ENCODE results near the gene GPR176.

GPR176 gene

DNA sequence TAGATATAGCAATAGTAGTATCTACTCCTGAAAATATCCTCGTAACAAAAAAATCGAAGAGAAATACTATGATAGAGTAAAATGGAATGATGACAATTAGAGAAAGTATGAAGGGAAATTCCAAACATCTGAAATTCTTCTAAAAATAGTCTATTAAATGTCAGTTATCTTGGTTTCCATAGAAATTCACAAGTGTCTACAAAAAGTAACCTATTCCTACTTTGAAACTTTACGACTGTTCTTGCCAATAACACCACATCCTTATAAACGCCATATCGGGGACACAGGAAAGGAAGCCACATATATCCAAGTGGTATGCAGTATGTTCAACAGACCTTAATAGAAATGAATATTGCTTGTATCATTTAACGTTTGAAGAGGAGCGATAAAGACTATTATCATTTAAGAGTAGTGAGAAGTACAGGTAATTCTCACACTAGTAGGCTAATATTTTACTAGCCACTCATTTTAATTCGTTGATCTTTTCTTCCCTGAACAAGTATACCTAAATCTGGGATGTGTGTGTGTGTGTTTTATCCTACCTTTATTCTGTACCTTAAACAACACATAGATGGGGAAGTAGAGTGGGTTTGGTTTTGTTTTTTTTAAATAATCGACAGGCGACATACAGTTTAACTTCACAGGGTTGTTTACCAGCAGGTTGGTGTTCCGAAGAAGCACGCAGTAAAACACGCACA, 1.2 kb downstream of the GPR176 start:
- H3K27ac ChIP-seq (replicated peaks), result no peak overlapping the region
- DNase-seq (ENCODE audit: low read depth in 1 of 2, low spot score in 1 of 2), result no peak
- no peak for TF ChIP-seq GABPA (IDR thresholded peaks at IDR 0.05; ENCODE audit: low read depth)

DNA sequence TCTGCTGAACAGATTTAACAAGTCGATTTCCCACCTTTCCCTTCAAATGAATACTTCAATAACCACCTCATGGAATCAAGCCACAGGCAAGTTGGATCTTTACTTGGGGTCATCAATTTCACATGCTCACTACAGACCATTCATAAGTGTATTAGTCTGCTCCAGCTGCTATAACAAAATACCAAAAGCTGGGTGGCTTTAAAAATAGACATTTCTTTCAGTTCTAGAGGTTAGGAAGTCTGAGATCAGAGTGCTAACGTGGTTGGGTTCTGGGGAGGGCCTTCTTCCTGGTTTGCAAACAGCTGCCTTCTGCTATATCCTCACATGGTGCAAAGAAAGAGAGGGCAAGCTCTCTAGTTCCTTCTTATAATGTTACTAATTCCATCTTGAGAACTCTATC, 5.1 kb downstream of the GPR176 start:
- Histone ChIP-seq H3K4me3 (replicated peaks; ENCODE audit: insufficient read depth, low read length) (no peak overlapping the region), H3K27ac (replicated peaks) (no peak overlapping the region), H3K27me3 (ENCODE audit: insufficient read depth, poor library complexity, severe bottlenecking) (peaks cover 10% of the 10 kb centered on the region)
- no peak for DNase-seq (ENCODE audit: low read depth in 1 of 2, low spot score in 1 of 2)
- TF ChIP-seq, protein P1, sequence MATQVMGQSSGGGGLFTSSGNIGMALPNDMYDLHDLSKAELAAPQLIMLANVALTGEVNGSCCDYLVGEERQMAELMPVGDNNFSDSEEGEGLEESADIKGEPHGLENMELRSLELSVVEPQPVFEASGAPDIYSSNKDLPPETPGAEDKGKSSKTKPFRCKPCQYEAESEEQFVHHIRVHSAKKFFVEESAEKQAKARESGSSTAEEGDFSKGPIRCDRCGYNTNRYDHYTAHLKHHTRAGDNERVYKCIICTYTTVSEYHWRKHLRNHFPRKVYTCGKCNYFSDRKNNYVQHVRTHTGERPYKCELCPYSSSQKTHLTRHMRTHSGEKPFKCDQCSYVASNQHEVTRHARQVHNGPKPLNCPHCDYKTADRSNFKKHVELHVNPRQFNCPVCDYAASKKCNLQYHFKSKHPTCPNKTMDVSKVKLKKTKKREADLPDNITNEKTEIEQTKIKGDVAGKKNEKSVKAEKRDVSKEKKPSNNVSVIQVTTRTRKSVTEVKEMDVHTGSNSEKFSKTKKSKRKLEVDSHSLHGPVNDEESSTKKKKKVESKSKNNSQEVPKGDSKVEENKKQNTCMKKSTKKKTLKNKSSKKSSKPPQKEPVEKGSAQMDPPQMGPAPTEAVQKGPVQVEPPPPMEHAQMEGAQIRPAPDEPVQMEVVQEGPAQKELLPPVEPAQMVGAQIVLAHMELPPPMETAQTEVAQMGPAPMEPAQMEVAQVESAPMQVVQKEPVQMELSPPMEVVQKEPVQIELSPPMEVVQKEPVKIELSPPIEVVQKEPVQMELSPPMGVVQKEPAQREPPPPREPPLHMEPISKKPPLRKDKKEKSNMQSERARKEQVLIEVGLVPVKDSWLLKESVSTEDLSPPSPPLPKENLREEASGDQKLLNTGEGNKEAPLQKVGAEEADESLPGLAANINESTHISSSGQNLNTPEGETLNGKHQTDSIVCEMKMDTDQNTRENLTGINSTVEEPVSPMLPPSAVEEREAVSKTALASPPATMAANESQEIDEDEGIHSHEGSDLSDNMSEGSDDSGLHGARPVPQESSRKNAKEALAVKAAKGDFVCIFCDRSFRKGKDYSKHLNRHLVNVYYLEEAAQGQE (IDR thresholded peaks at IDR 0.05; ENCODE audit: insufficient replicate concordance, low read depth), result no peak
- no peak for TF ChIP-seq GABPA (IDR thresholded peaks at IDR 0.05; ENCODE audit: low read depth)
- TF ChIP-seq POLR2AphosphoS5 (IDR thresholded peaks at IDR 0.05; ENCODE audit: low read depth), result no peak
- TF ChIP-seq, protein P2, sequence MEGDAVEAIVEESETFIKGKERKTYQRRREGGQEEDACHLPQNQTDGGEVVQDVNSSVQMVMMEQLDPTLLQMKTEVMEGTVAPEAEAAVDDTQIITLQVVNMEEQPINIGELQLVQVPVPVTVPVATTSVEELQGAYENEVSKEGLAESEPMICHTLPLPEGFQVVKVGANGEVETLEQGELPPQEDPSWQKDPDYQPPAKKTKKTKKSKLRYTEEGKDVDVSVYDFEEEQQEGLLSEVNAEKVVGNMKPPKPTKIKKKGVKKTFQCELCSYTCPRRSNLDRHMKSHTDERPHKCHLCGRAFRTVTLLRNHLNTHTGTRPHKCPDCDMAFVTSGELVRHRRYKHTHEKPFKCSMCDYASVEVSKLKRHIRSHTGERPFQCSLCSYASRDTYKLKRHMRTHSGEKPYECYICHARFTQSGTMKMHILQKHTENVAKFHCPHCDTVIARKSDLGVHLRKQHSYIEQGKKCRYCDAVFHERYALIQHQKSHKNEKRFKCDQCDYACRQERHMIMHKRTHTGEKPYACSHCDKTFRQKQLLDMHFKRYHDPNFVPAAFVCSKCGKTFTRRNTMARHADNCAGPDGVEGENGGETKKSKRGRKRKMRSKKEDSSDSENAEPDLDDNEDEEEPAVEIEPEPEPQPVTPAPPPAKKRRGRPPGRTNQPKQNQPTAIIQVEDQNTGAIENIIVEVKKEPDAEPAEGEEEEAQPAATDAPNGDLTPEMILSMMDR (IDR thresholded peaks at IDR 0.05; ENCODE audit: insufficient read depth, low read length), result no peak
- no peak for TF ChIP-seq SPI1 (IDR thresholded peaks at IDR 0.05; ENCODE audit: borderline replicate concordance, low read depth)

More for the DNA sequence above, 1.2 kb downstream of the GPR176 start:
- Histone ChIP-seq H3K27me3 (ENCODE audit: insufficient read depth, poor library complexity, severe bottlenecking) (peaks cover 17% of the 10 kb centered on the region), H3K4me3 (replicated peaks; ENCODE audit: insufficient read depth, low read length) (no peak overlapping the region)

DNA sequence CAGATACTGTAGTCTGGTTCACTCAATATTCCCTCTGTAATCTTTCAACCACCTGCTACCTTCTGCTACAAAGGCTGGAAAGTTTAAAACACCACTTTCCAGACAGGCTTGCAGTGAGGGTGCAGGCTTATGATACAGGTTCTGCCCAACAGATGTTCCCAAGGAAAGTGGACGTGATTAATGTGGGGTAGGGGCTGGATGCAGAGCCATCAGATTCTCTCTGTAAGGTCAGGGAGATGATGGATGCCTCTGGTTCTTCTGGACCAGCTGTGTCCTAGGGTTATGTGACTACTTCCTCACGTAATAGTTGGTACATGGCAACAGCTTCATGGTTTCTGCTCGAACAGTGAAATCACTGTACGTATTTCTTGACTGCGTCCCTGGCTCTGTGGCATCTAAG, 11.1 kb downstream of the GPR176 start:
- no peak for TF ChIP-seq POLR2AphosphoS5 (IDR thresholded peaks at IDR 0.05; ENCODE audit: low read depth)
- TF ChIP-seq, protein P2 (IDR thresholded peaks at IDR 0.05; ENCODE audit: insufficient read depth, low read length), result no peak
- no peak for TF ChIP-seq SPI1 (IDR thresholded peaks at IDR 0.05; ENCODE audit: borderline replicate concordance, low read depth)
- H3K27ac ChIP-seq (replicated peaks), result no peak overlapping the region
- H3K27me3 ChIP-seq (ENCODE audit: insufficient read depth, poor library complexity, severe bottlenecking), result no peaks in the 10 kb centered on the region
- no peak for DNase-seq (ENCODE audit: low read depth in 1 of 2, low spot score in 1 of 2)
- H3K4me3 ChIP-seq (replicated peaks; ENCODE audit: insufficient read depth, low read length), result no peak overlapping the region

DNA sequence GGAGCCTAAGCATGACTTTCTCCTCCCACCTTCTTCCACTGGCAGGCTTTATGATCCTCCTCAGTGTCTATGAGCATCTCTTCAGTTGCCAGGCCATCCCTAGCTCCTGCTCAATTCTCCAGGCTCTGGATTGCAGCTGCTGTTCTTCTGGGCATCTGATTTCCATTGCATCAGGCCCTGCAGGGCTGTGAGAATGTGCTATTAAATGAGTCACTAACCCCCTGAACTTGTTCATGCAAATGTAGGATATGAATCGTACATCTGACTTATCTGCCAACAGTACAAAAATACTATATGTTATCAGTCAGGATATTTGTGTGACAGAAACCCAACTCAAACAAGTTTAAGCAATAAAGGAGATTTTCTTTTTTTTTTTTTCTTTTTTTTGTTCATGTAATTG, 11.9 kb downstream of the GPR176 start:
- Histone ChIP-seq H3K27me3 (ENCODE audit: insufficient read depth, poor library complexity, severe bottlenecking) (no peaks in the 10 kb centered on the region), H3K27ac (replicated peaks) (no peak overlapping the region), H3K4me3 (replicated peaks; ENCODE audit: insufficient read depth, low read length) (no peak overlapping the region)
- TF ChIP-seq SPI1 (IDR thresholded peaks at IDR 0.05; ENCODE audit: borderline replicate concordance, low read depth), result no peak
- TF ChIP-seq, protein P1 (IDR thresholded peaks at IDR 0.05; ENCODE audit: insufficient replicate concordance, low read depth), result no peak
- TF ChIP-seq, protein P2 (IDR thresholded peaks at IDR 0.05; ENCODE audit: insufficient read depth, low read length), result no peak
- TF ChIP-seq POLR2AphosphoS5 (IDR thresholded peaks at IDR 0.05; ENCODE audit: low read depth), result no peak
- no peak for TF ChIP-seq GABPA (IDR thresholded peaks at IDR 0.05; ENCODE audit: low read depth)
- DNase-seq (ENCODE audit: low read depth in 1 of 2, low spot score in 1 of 2), result no peak
